ENCODE data around the gene FAM83E. TPM values are rescaled to one million over a fixed set of nuclear protein-coding genes. Genes with fewer than 3 reads are reported as not detected.
A peak's percentile ranks its signal among the peaks of the same experiment; 100 is the strongest.

The FAM83E gene
- total RNA-seq, 2 experiments from 2014 or later, result 1.7 to 2.3 TPM

DNA sequence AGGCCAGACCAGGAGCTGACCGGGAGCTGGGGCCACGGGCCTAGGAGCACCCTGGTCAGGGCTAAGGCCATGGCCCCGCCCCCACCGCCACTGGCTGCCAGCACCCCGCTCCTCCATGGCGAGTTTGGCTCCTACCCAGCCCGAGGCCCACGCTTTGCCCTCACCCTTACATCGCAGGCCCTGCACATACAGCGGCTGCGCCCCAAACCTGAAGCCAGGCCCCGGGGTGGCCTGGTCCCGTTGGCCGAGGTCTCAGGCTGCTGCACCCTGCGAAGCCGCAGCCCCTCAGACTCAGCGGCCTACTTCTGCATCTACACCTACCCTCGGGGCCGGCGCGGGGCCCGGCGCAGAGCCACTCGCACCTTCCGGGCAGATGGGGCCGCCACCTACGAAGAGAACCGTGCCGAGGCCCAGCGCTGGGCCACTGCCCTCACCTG, 11.0 kb upstream of the FAM83E start:
- H3K9me3 Mint-ChIP-seq (ENCODE audit: insufficient read depth), result no peaks in the 10 kb centered on the region
- peaks cover 50% of the 10 kb centered on the region for H3K4me1 Mint-ChIP-seq (ENCODE audit: low read depth)
- H3K27me3 Mint-ChIP-seq (ENCODE audit: low read depth), result no peaks in the 10 kb centered on the region
- DNase-seq (peak; percentile 21), ATAC-seq (no peak)
- POLR2A ChIA-PET, result no interaction called here
- H3K27ac Mint-ChIP-seq, result no peak overlapping the region
- peaks cover 36% of the 10 kb centered on the region for H3K36me3 Mint-ChIP-seq (ENCODE audit: low read depth)
- CTCF ChIA-PET, result no interaction called here
- no peak overlapping the region for H3K4me3 Mint-ChIP-seq

DNA sequence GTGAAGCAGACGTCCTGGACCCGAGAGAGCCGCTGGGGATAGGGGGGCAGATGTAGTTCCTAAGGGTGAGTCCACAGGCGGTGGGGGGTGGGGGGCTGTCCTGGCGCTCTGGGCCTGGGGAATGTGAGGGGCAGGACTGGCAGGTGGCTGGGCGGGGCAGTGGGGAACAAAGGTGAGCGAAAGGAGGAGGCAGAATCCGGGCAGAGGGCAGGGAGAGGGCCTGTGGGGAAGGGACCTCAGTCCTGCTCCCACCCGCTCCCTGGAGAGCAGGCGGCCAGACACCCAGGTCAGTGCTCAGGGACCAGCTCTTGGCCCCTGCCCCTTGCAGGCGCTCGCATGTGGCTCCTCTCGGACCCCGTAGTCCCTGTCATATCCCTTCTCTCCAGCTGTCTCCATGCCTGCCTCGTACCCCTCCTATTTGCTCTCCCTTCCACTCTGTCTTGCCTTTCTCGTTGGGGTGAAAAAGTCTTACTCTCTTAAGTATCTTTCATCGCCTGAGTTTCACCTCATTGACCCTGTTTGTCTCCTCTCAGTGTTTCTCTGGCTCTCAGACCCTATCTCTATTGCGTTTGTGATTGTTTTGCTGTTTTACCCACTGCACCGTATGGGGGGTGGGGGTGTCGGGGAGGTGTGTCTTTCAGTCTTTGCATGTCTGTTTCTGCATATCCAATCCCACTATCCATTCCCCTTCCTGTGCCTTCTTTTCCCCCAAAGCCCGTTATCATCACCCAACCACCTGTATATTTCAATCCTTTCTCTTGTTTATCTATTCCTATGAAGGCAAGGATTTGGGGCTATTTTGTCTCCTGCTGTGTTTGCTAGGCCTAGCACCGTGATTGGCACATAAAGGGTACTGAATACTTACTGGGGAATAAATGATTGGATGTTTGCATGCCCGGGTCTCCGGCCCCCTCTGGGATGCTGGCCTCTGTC, 10.2 kb upstream of the FAM83E start:
- Mint-ChIP-seq H3K27me3 (ENCODE audit: low read depth) (no peaks in the 10 kb centered on the region), H3K27ac (peak overlapping the region; percentile 92), H3K4me1 (ENCODE audit: low read depth) (peaks cover 47% of the 10 kb centered on the region), H3K36me3 (ENCODE audit: low read depth) (peaks cover 34% of the 10 kb centered on the region), H3K4me3 (peak overlapping the region; percentile 76), H3K9me3 (ENCODE audit: insufficient read depth) (no peaks in the 10 kb centered on the region)
- ATAC-seq (no peak), DNase-seq (no peak)
- POLR2A ChIA-PET, result no interaction called here
- CTCF ChIA-PET, result interaction anchor here (1.1 kb wide), 1 partner anchor 36 kb away, joined by 3 read pairs; no protein-coding TSS in a partner anchor

DNA sequence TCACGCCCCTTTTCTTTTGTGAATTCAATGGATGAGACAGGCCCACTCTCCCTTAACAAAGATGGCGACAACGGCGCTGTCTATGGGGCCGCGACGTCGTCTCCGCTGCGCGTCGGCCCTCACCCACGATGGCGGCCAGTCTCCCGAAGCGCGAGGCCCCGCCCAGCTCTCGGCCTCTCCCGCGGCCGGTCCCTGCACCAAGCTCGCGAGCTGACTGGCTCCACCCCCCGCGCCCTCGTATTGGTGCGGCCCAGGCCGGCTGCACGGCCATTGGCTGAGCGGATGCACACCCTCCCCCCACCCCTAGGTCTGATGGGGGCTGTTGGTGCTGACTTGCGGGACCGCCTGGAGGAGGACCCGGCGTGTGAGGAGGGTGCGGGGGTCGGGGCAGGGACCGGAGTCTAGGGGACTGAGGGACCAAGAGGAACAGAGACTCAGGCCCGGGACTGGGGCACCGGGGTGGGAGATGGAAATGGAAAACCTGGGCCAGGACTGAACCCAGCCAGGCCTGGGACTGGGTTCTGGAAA, 9.3 kb upstream of the FAM83E start:
- CTCF ChIA-PET, result interaction anchor here (0.7 to 1.5 kb wide), 8 partner anchors 10 to 369 kb away, joined by 3 to 7 read pairs (median 3); partner anchors contain the start of genes CA11, DBP, GYS1 and RUVBL2
- DNase-seq, result peak; percentile 98
- ATAC-seq, result peak; percentile 83
- POLR2A ChIA-PET, result interaction anchor here (0.6 to 1.5 kb wide), 3 partner anchors 8 to 15 kb away, joined by 3 to 7 read pairs (median 4); no protein-coding TSS in a partner anchor
- Mint-ChIP-seq H3K9me3 (ENCODE audit: insufficient read depth) (no peaks in the 10 kb centered on the region), H3K4me3 (peak overlapping the region; percentile 76), H3K36me3 (ENCODE audit: low read depth) (peaks cover 35% of the 10 kb centered on the region), H3K27me3 (ENCODE audit: low read depth) (no peaks in the 10 kb centered on the region), H3K4me1 (ENCODE audit: low read depth) (peaks cover 53% of the 10 kb centered on the region), H3K27ac (peak overlapping the region; percentile 92)

DNA sequence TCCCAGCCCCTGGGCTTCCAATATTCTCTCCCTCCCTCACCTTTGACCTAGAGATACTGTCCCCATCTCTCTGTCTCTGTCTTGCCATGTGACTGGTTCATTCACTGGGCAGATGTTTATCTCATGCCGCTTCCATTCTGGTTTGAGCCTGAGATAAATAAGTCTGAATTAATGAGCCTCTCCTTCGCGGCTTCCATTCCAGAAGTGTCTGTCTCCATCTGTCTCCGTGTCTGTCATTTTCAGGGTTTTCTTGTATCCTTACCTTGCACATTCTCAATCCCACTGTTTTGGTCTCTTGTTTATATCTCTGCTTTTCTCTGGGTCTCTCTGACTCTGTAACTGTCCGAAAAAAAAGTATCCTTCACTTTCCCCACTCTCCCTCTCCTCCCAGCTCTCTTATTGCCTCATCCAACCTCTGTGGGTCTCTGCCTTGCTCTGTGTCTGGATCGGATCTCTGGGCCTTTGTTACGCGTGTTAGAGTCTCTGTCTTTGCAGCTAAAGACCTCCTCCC, 8.7 kb upstream of the FAM83E start:
- ATAC-seq, result no peak
- Mint-ChIP-seq H3K4me3 (peak overlapping the region; percentile 76), H3K27ac (peak overlapping the region; percentile 92), H3K27me3 (ENCODE audit: low read depth) (no peaks in the 10 kb centered on the region), H3K9me3 (ENCODE audit: insufficient read depth) (no peaks in the 10 kb centered on the region), H3K36me3 (ENCODE audit: low read depth) (peaks cover 39% of the 10 kb centered on the region), H3K4me1 (ENCODE audit: low read depth) (peaks cover 53% of the 10 kb centered on the region)
- no peak for DNase-seq
- ChIA-PET POLR2A (interaction anchor here (0.6 to 1.5 kb wide), 3 partner anchors 8 to 14 kb away, joined by 3 to 7 read pairs (median 4); no protein-coding TSS in a partner anchor), CTCF (interaction anchor here (0.7 to 1.5 kb wide), 9 partner anchors 10 to 370 kb away, joined by 3 to 7 read pairs (median 3); partner anchors contain the start of genes CA11, DBP, GYS1 and RUVBL2)

DNA sequence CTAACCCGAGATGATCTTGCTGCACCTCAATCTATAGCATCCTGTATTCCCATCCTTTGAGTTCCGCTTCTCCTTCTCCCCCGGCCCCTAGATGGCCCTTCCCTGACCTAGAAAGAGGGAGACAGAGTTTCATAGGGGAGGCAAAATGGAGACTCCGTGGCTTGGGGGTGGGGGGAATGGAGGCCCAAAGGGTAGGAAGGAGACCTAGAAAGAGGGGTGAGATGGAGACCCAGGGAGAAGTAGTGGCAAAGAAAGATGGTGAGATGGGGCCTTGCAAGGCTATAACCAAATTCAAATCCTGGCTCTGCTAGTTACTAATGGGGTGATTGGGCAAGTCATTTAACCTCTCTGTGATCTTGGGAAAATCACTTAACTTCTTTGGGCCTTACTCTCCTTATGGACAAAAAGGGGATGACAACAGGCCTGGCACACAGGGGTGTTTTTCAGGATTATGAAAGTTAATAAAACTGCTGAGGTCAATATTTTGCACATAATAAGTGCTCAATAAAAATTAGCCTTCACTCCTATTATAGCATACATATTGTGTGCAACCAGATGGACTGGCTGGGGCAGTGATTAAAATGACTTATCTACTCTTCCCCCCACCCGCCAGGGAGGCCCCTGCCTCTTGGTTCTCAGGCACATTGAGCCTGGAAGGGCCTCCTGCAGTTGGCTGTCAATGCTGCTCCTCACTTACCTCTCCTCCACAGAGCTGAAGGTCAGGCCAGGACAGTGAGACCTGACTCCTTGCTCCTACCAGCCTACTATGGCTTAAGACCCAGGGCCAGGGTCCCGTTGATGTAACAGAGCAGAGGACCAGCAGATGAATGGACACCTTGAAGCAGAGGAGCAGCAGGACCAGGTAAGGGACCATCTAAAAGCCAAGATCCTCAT, 5.1 kb upstream of the FAM83E start:
- peaks cover 62% of the 10 kb centered on the region for H3K36me3 Mint-ChIP-seq (ENCODE audit: low read depth)
- peaks cover 54% of the 10 kb centered on the region for H3K4me1 Mint-ChIP-seq (ENCODE audit: low read depth)
- DNase-seq (peak; percentile 22), ATAC-seq (no peak)
- H3K27me3 Mint-ChIP-seq (ENCODE audit: low read depth), result no peaks in the 10 kb centered on the region
- H3K27ac Mint-ChIP-seq, result peak overlapping the region; percentile 99
- no peaks in the 10 kb centered on the region for H3K9me3 Mint-ChIP-seq (ENCODE audit: insufficient read depth)
- POLR2A ChIA-PET, result interaction anchor here (0.6 to 2.1 kb wide), 16 partner anchors 8 to 364 kb away, joined by 3 to 15 read pairs (median 4); partner anchors contain the start of genes CA11, CARD8 and DBP
- CTCF ChIA-PET, result interaction anchor here (0.9 to 3.4 kb wide), 7 partner anchors 11 to 176 kb away, joined by 3 to 20 read pairs (median 3); partner anchors contain the start of gene CA11
- H3K4me3 Mint-ChIP-seq, result peak overlapping the region; percentile 97

DNA sequence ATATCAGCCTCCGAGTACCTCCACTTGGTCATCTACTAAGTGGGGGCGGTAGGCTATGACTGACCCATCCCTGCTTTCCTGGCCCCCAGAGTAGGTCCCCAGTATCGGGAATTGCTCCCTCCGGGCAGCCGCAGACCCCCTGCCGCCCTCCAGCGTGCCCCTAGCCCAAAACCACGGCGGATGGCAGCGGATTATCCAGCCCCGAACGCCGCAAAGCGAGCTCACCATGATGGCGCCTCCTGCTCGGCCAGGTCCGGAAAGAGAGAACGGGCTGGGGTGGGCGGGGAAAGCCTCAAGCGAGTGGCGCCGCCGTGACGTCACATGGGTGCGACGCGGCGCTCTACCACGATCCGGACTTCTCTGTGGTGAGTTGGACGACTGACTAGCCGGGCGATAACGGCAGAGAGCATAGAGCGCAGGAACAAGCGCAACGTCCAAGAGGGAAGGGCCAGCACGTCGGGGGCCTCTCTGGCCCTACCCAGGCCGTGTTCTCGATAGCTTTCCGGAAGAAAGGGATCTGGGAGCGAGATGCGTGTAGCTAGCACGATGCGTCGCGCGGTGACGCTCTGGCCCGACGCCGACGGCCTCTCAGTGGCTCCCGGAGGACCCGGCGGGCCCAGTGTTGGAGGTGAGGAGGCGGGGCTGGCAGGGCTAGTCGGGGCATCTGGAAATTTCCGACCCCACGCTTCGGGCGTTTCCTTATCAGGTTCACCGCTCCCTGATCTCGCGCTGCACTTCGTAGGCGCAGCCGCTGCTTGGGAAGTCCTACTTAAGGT, 4.2 kb upstream of the FAM83E start, which contains the start of the genes RPL18 and SPHK2:
RPL18 (minus strand) TSS at position 263 of the 776 bp plus-strand sequence; CDS start at position 228, 35 bp downstream.
SPHK2 (plus strand) TSS at position 591 of the 776 bp plus-strand sequence. CDS start 1,009 bp downstream, outside the sequence.
- ATAC-seq (peak; percentile 83), DNase-seq (peak; percentile 97)
- CTCF ChIA-PET, result interaction anchor here (0.9 to 3.4 kb wide), 7 partner anchors 10 to 176 kb away, joined by 3 to 20 read pairs (median 4); no protein-coding TSS in a partner anchor
- Mint-ChIP-seq H3K4me3 (peak within 1 kb of the TSS; percentile 97), H3K27me3 (ENCODE audit: low read depth) (no peaks in the 10 kb centered on the region), H3K27ac (peak within 1 kb of the TSS; percentile 99), H3K4me1 (ENCODE audit: low read depth) (peaks cover 46% of the 10 kb centered on the region), H3K36me3 (ENCODE audit: low read depth) (peaks cover 64% of the 10 kb centered on the region), H3K9me3 (ENCODE audit: insufficient read depth) (no peaks in the 10 kb centered on the region)
- POLR2A ChIA-PET, result interaction anchor here (0.6 to 2.1 kb wide), 18 partner anchors 9 to 363 kb away, joined by 3 to 15 read pairs (median 3); partner anchors contain the start of genes CA11, CARD8, DBP and SPACA4

DNA sequence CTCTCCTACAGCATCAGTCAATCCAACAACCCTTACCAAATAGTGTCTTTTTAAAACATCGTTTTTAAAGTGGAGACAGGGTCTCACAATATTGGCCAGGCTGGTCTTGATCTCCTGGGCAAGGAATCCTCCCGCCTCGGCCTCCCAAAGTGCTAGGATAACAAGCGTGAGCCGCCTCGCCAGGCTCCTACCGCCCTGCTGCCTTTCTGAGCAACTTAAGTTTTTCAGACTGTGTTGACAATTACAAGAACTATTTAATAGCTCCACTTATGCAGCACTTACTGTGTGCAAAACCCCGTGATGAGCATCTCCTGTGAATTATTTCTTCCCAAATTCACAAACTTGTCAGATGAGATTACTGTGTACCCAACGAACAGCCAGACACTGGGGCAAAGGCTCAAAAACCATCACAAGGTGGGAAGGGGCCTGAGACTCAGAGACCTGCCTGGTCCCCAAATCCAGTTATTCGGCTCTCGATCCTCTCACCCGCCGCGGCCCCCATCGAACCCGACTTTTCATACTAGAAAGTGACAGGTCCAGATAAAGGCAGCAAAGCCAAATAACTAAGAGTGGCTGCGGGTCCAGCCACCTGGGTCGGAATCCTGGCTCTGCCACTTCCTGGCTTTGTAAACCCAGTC, 3.5 kb upstream of the FAM83E start:
- Mint-ChIP-seq H3K4me3 (peak overlapping the region; percentile 97), H3K27me3 (ENCODE audit: low read depth) (no peaks in the 10 kb centered on the region), H3K27ac (peak overlapping the region; percentile 99), H3K4me1 (ENCODE audit: low read depth) (peaks cover 40% of the 10 kb centered on the region), H3K36me3 (ENCODE audit: low read depth) (peaks cover 64% of the 10 kb centered on the region), H3K9me3 (ENCODE audit: insufficient read depth) (no peaks in the 10 kb centered on the region)
- ATAC-seq, result no peak
- peak; percentile 21 for DNase-seq
- POLR2A ChIA-PET, result interaction anchor here (1.0 to 2.1 kb wide), 12 partner anchors 10 to 363 kb away, joined by 3 to 12 read pairs (median 4); partner anchors contain the start of genes CA11, CARD8, DBP and SPACA4
- CTCF ChIA-PET, result interaction anchor here (1.0 to 3.4 kb wide), 6 partner anchors 9 to 128 kb away, joined by 3 to 20 read pairs (median 4); no protein-coding TSS in a partner anchor

DNA sequence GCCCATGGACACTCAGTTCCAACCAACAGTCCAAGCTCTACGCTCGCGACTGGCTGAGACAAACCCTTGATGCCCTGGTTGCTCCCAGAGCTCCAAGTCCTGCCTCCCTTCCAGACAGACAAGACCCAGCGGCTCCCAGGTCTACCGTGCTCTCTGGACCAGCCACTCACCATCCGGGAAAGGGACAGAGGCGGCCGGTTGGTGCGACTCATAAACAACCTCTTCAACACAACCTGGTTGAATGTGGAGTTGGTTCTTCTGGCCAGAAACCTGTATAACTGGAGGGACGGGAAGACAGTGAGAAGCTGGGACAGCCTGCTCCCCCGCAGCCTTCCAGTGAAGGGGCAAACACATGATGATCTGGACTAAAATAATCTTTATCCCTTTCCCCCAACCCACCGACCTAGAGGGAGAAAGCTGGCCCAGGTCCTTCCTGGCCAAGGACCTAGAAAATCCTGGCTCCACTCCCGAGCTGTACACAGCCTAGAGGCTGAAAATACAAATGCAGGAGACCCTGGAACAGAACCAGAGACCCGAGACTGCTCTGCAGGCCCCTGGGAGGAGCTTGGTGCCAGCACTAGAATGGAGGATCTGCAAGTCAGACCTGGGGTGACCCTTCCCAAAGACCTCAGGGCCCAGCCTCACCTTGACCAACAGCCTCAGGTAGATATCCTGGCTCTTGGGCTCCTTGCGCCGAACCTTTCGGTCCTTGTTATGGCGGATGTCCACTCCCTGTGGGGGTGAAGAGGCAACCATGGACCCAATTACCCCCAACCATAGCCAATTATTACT, 2.5 kb upstream of the FAM83E start:
- ChIA-PET POLR2A (interaction anchor here (1.0 to 2.1 kb wide), 4 partner anchors 9 to 25 kb away, joined by 3 to 12 read pairs (median 3); no protein-coding TSS in a partner anchor), CTCF (interaction anchor here (1.0 to 3.4 kb wide), 5 partner anchors 8 to 110 kb away, joined by 3 to 20 read pairs (median 4); partner anchors contain the start of gene CA11)
- H3K4me3 Mint-ChIP-seq, result peak overlapping the region; percentile 97
- H3K9me3 Mint-ChIP-seq (ENCODE audit: insufficient read depth), result no peaks in the 10 kb centered on the region
- peaks cover 36% of the 10 kb centered on the region for H3K4me1 Mint-ChIP-seq (ENCODE audit: low read depth)
- DNase-seq (no peak), ATAC-seq (no peak)
- H3K36me3 Mint-ChIP-seq (ENCODE audit: low read depth), result peaks cover 59% of the 10 kb centered on the region
- peak overlapping the region; percentile 99 for H3K27ac Mint-ChIP-seq
- H3K27me3 Mint-ChIP-seq (ENCODE audit: low read depth), result no peaks in the 10 kb centered on the region

DNA sequence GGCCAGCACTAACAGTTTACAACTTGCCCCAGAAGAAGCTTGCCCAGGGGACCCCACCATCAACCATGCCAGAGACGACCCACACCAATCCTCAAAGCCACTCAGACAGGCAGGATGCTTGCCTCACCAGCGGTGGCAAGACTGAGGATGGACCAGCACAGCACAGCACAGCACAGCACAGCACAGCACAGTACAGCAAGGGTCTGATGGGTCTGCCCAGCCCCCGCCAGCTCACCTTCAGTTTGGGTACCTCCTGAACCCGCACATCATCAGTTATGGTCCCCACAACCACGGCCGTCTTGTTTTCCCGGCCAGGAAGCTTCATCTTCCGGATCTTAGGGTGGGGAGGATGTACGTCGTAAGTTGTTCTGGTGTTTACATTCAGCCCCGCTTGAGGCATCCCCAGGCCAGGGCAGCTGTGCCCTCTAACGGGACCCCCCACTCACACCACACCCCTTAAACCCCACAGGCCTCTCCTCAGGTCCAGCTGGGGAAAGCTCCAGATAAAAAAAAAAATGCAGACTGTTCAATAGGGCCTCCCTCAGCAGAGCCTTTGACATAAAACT, 1.7 kb upstream of the FAM83E start:
- ATAC-seq (no peak), DNase-seq (no peak)
- POLR2A ChIA-PET, result interaction anchor here (1.2 kb wide), 1 partner anchor 11 kb away, joined by 3 read pairs; no protein-coding TSS in a partner anchor
- Mint-ChIP-seq H3K4me3 (peak overlapping the region; percentile 97), H3K36me3 (ENCODE audit: low read depth) (peaks cover 55% of the 10 kb centered on the region), H3K4me1 (ENCODE audit: low read depth) (peaks cover 32% of the 10 kb centered on the region), H3K9me3 (ENCODE audit: insufficient read depth) (no peaks in the 10 kb centered on the region), H3K27me3 (ENCODE audit: low read depth) (no peaks in the 10 kb centered on the region), H3K27ac (peak overlapping the region; percentile 16)
- CTCF ChIA-PET, result interaction anchor here (1.0 to 3.4 kb wide), 3 partner anchors 8 to 109 kb away, joined by 3 to 20 read pairs (median 4); partner anchors contain the start of gene CA11

Data from activated CD8-positive, alpha-beta T cell treated with anti-CD3 and anti-CD28 coated beads, Interleukin-2, amount 10 ng/mL, durations not matched to agents 7 days and 5 days (primary cell).